HepG2 (cell line): ENCODE measurements around the gene CTSZ. TPM values are rescaled to one million over a fixed set of nuclear protein-coding genes. Genes with fewer than 3 reads are reported as not detected.

Source experiments
- AFF4 ChIP-seq: sonication (generic); formaldehyde crosslinking; IDR thresholded peaks from 2 replicates; pipeline ENCODE4 v1.4.0; 2020; ENCODE audit warnings: missing genetic modification reagents
- AGO1 ChIP-seq: fragments of 200-400 bp; formaldehyde crosslinking; IDR thresholded peaks from 2 replicates; pipeline ENCODE4 v1.6.1; 2017; ENCODE audit warnings: mild to moderate bottlenecking, low read depth, low read length, moderate library complexity; ENCODE audit not compliant: poor library complexity, severe bottlenecking
- E2F1 ChIP-seq: sonication (generic); formaldehyde crosslinking; IDR thresholded peaks from 2 replicates; pipeline ENCODE4 v1.5.0; 2020; ENCODE audit warnings: missing genetic modification reagents
- FOXP4 ChIP-seq: sonication (generic); formaldehyde crosslinking; IDR thresholded peaks from 2 replicates; pipeline ENCODE4 v1.4.0; 2020; ENCODE audit warnings: missing genetic modification reagents
- KMT2B ChIP-seq: IDR thresholded peaks from 2 replicates; pipeline ENCODE4 v1.6.1; 2016; ENCODE audit warnings: missing genetic modification reagents, missing compliant biosample characterization
- MYPOP ChIP-seq: sonication (generic); formaldehyde crosslinking; IDR thresholded peaks from 2 replicates; pipeline ENCODE4 v1.8.1; 2023; ENCODE audit warnings: mild to moderate bottlenecking, moderate library complexity, missing genetic modification reagents
- NFIB ChIP-seq: sonication (generic); formaldehyde crosslinking; IDR thresholded peaks from 2 replicates; pipeline ENCODE4 v1.9.0; 2021; ENCODE audit warnings: missing genetic modification reagents, mild to moderate bottlenecking, borderline replicate concordance
- POGK ChIP-seq: sonication (generic); formaldehyde crosslinking; conservative IDR thresholded peaks from 2 replicates; pipeline ENCODE4 v1.8.0; 2022; ENCODE audit warnings: mild to moderate bottlenecking, moderate library complexity, missing genetic modification reagents
- SMAD3 ChIP-seq: sonication (generic); formaldehyde crosslinking; IDR thresholded peaks from 2 replicates; pipeline ENCODE4 v1.4.0; 2020; ENCODE audit warnings: missing genetic modification reagents
- SNAPC2 ChIP-seq: sonication (generic); formaldehyde crosslinking; IDR thresholded peaks from 2 replicates; pipeline ENCODE4 v1.8.1; 2022; ENCODE audit warnings: mild to moderate bottlenecking, missing genetic modification reagents
- SP140L ChIP-seq: sonication (generic); formaldehyde crosslinking; IDR thresholded peaks from 2 replicates; pipeline ENCODE4 v1.4.0; 2020; ENCODE audit warnings: missing genetic modification reagents, borderline replicate concordance
- TRIM24 ChIP-seq: sonication (generic); formaldehyde crosslinking; IDR thresholded peaks from 2 replicates; pipeline ENCODE4 v1.8.0; 2022; ENCODE audit warnings: mild to moderate bottlenecking, missing genetic modification reagents
- ZBTB38 ChIP-seq: sonication (generic); formaldehyde crosslinking; IDR thresholded peaks from 2 replicates; pipeline ENCODE4 v1.5.1; 2020; ENCODE audit warnings: mild to moderate bottlenecking, missing genetic modification reagents
- ZFP90 ChIP-seq: sonication (generic); formaldehyde crosslinking; IDR thresholded peaks from 2 replicates; pipeline ENCODE4 v1.8.0; 2022; ENCODE audit warnings: missing genetic modification reagents, mild to moderate bottlenecking, inconsistent platforms, borderline replicate concordance
- ZNF124 ChIP-seq: sonication (generic); formaldehyde crosslinking; IDR thresholded peaks from 2 replicates; pipeline ENCODE4 v1.4.0; 2020; ENCODE audit warnings: missing genetic modification reagents
- ZNF264 ChIP-seq: sonication (generic); formaldehyde crosslinking; IDR thresholded peaks from 2 replicates; pipeline ENCODE4 v1.4.0; 2020; ENCODE audit warnings: missing genetic modification reagents
- ZNF430 ChIP-seq: sonication (generic); formaldehyde crosslinking; IDR thresholded peaks from 2 replicates; pipeline ENCODE4 v1.9.0; 2021; ENCODE audit warnings: mild to moderate bottlenecking, missing genetic modification reagents
- ZNF7 ChIP-seq: IDR thresholded peaks from 2 replicates; pipeline ENCODE4 v1.6.1; 2016; ENCODE audit warnings: missing biosample characterization, missing genetic modification reagents
- polyA plus RNA-seq, 8 experiments: library from polyadenylated mRNA; depleted of rRNA in 3 of 8; stranded (reverse) in 7 of 8; unstranded in 1 of 8; fragments of >200 nt; fragmentation: Illumina TruSeq in 4 of 8; extraction: Trizol in 4 of 8; gene quantifications; 2 replicates each; pipeline versions ENCODE4 v1.2.1 to v1.2.3, GENCODE V29; 2011 to 2016; ENCODE audit warnings: low read depth in 4 of 8, missing spikeins in 1 of 8, mixed read lengths in 1 of 8; ENCODE audit not compliant: insufficient read depth in 1 of 8
- total RNA-seq, 5 experiments: library from RNA; depleted of rRNA; stranded (reverse); fragments of >200 nt; fragmentation: Illumina TruSeq; extraction: Trizol; gene quantifications; 2 replicates each; pipeline ENCODE4 v1.2.3, GENCODE V29; 2016; ENCODE audit warnings: low read depth in 1 of 5
- TF ChIP-seq, protein P1 (sequence below): IDR thresholded peaks from 2 replicates; pipeline ENCODE4 v1.6.1; 2016; ENCODE audit warnings: missing compliant biosample characterization, missing genetic modification reagents, borderline replicate concordance

The CTSZ gene
- total and polyA plus RNA-seq, 2 of the 13 experiments (the other 11 are each of a cell fraction or from before 2014, with no cell fraction given), result 0.33 TPM; not detected in 1

DNA sequence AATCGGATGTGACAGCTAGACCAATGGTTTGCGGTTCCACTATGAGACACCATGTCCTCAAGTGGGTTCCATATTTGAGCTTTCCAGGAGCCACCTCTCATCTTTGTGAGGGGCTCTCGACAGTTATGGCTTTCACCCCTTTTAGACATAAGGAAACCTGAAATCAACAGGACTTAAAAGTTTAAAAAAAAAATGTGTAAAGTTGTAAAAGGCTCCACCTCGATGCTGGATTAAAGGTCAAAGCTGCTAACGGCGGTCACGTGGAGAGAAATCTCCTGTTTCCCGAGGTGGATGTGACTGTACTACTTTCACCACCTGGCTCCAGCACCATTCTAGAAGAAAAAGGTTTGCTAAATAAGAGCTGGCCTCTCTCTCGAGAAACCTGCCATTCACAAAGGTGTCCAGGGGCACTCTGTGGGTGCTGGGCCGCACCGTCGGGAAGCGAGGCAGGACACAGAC, 24.5 kb upstream of the CTSZ start (continued):
- TF ChIP-seq TRIM24 (peak; percentile 74; the same call in 1 of the 2 replicates), ZNF7 (CRISPR knock-in tag) (no peak), KMT2B (CRISPR knock-in tag) (no peak), FOXP4 (peak; percentile 29; the same call in 1 of the 2 replicates), AFF4 (CRISPR knock-in tag) (0 out of 2 replicates have a peak, but pooled peaks have one; percentile 90), ZNF264 (CRISPR knock-in tag) (peak; percentile 14; the same call in 1 of the 2 replicates), ZBTB38 (CRISPR knock-in tag) (no peak), SP140L (CRISPR knock-in tag) (peak; percentile 89; the same call in 1 of the 2 replicates), ZFP90 (CRISPR knock-in tag) (no peak), ZNF430 (peak; percentile 62; the same call in 1 of the 2 replicates), NFIB (CRISPR knock-in tag) (no peak; the same call in 1 of the 2 replicates), AGO1 (no peak), POGK (CRISPR knock-in tag) (no peak), MYPOP (CRISPR knock-in tag) (no peak), ZNF124 (CRISPR knock-in tag) (no peak), E2F1 (CRISPR knock-in tag) (0 out of 2 replicates have a peak, but pooled peaks have one; percentile 20), SNAPC2 (CRISPR knock-in tag) (no peak; the same call in 1 of the 2 replicates), SMAD3 (CRISPR knock-in tag) (no peak)
- TF ChIP-seq, protein P1, sequence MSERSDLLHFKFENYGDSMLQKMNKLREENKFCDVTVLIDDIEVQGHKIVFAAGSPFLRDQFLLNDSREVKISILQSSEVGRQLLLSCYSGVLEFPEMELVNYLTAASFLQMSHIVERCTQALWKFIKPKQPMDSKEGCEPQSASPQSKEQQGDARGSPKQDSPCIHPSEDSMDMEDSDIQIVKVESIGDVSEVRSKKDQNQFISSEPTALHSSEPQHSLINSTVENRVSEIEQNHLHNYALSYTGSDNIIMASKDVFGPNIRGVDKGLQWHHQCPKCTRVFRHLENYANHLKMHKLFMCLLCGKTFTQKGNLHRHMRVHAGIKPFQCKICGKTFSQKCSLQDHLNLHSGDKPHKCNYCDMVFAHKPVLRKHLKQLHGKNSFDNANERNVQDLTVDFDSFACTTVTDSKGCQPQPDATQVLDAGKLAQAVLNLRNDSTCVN (CRISPR knock-in tag), result no peak
